OCI-LY1 (cell line): ENCODE results near the gene DDC.

Experiments
- H2AFZ ChIP-seq: fragments of 200-600 bp; sonication (generic), shearing (Covaris generic); 2 replicates; pipeline ENCODE4 v1.6.0; 2014; ENCODE audit warnings: antibody characterized with exemption, mild to moderate bottlenecking, low read length
- H3F3A ChIP-seq: fragments of 200-600 bp; sonication (generic), shearing (Covaris generic); 2 replicates; pipeline ENCODE4 v1.6.0; 2014; ENCODE audit warnings: mild to moderate bottlenecking, antibody characterized with exemption, low read length, moderate library complexity; ENCODE audit not compliant: insufficient read depth
- H3K27ac ChIP-seq: fragments of 200-600 bp; sonication (generic); 2 replicates; pipeline ENCODE4 v1.5.1; 2014; ENCODE audit warnings: low read length, mixed run types, mild to moderate bottlenecking, low read depth; ENCODE audit not compliant: poor library complexity, severe bottlenecking
- H3K27me3 ChIP-seq: fragments of 200-600 bp; sonication (generic); 2 replicates; pipeline ENCODE4 v1.6.0; 2014; ENCODE audit warnings: antibody characterized with exemption, mild to moderate bottlenecking, low read length, moderate library complexity; ENCODE audit not compliant: insufficient read depth
- H3K36me3 ChIP-seq: fragments of 200-600 bp; sonication (generic); 2 replicates; pipeline ENCODE4 v1.6.1; 2014; ENCODE audit warnings: mild to moderate bottlenecking, antibody characterized with exemption, low read length, moderate library complexity, mixed read lengths; ENCODE audit not compliant: insufficient read depth
- H3K4me1 ChIP-seq: fragments of 200-600 bp; sonication (generic); 2 replicates; pipeline ENCODE4 v1.5.1; 2014; ENCODE audit warnings: mild to moderate bottlenecking, low read length, moderate library complexity; ENCODE audit not compliant: insufficient read depth, severe bottlenecking
- H3K4me2 ChIP-seq: fragments of 200-600 bp; sonication (generic), shearing (Covaris generic); 2 replicates; pipeline ENCODE4 v1.6.1; 2014; ENCODE audit warnings: low read length
- H3K4me3 ChIP-seq: fragments of 200-600 bp; sonication (generic); 2 replicates; pipeline ENCODE4 v1.5.1; 2014; ENCODE audit warnings: low read length, low read depth, mild to moderate bottlenecking, mixed read lengths; ENCODE audit not compliant: poor library complexity, severe bottlenecking
- H3K79me2 ChIP-seq: fragments of 200-600 bp; shearing (Covaris generic); 2 replicates; pipeline ENCODE4 v1.6.1; 2016; ENCODE audit warnings: mixed run types, low read length, mixed read lengths; ENCODE audit not compliant: insufficient read depth
- H3K9ac ChIP-seq: fragments of 200-600 bp; sonication (generic), shearing (Covaris generic); 2 replicates; pipeline ENCODE4 v1.6.1; 2014; ENCODE audit warnings: mild to moderate bottlenecking, low read length, mixed read lengths
- H3K9me2 ChIP-seq: fragments of 200-600 bp; sonication (generic), shearing (Covaris generic); 2 replicates; pipeline ENCODE4 v1.6.1; 2014; ENCODE audit warnings: low read depth, mild to moderate bottlenecking, low read length, mixed read lengths
- H3K9me3 ChIP-seq: fragments of 200-600 bp; shearing (Covaris generic); 2 replicates; pipeline ENCODE4 v1.6.1; 2014; ENCODE audit warnings: low read length, mixed read lengths
- H4K20me1 ChIP-seq: fragments of 200-600 bp; sonication (generic), shearing (Covaris generic); 2 replicates; pipeline ENCODE4 v1.6.0; 2016; ENCODE audit warnings: mild to moderate bottlenecking, low read length; ENCODE audit not compliant: insufficient read depth
- EZH2 ChIP-seq: fragments of 200-600 bp; sonication (generic), shearing (Covaris generic); IDR thresholded peaks from 2 replicates; pipeline ENCODE4 v1.8.0; 2017; ENCODE audit warnings: borderline replicate concordance, mixed run types, mild to moderate bottlenecking, antibody characterized with exemption, low read length, moderate library complexity, mixed read lengths
- TF ChIP-seq, protein P1 (sequence below): fragments of 200-600 bp; sonication (generic), shearing (Covaris generic); IDR thresholded peaks from 2 replicates; pipeline ENCODE4 v1.5.1; 2017; ENCODE audit warnings: mild to moderate bottlenecking, antibody characterized with exemption, low read length, moderate library complexity, mixed read lengths

DDC gene

GRCh38 chr7:50591480-50592438 is 26.6 kb upstream of the DDC start:
- H3K9me2 ChIP-seq = no peaks in the 10 kb centered on the region
- H3K9me3 ChIP-seq = no peaks in the 10 kb centered on the region
- H3K79me2 ChIP-seq = no peaks in the 10 kb centered on the region
- no peaks in the 10 kb centered on the region for H3K4me1 ChIP-seq
- no peaks in the 10 kb centered on the region for H3K36me3 ChIP-seq
- H3K27ac ChIP-seq = no peak overlapping the region
- TF ChIP-seq, protein P1, sequence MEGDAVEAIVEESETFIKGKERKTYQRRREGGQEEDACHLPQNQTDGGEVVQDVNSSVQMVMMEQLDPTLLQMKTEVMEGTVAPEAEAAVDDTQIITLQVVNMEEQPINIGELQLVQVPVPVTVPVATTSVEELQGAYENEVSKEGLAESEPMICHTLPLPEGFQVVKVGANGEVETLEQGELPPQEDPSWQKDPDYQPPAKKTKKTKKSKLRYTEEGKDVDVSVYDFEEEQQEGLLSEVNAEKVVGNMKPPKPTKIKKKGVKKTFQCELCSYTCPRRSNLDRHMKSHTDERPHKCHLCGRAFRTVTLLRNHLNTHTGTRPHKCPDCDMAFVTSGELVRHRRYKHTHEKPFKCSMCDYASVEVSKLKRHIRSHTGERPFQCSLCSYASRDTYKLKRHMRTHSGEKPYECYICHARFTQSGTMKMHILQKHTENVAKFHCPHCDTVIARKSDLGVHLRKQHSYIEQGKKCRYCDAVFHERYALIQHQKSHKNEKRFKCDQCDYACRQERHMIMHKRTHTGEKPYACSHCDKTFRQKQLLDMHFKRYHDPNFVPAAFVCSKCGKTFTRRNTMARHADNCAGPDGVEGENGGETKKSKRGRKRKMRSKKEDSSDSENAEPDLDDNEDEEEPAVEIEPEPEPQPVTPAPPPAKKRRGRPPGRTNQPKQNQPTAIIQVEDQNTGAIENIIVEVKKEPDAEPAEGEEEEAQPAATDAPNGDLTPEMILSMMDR = no peak
- TF ChIP-seq EZH2 = no peak
- no peak overlapping the region for H3K4me2 ChIP-seq
- H3K9ac ChIP-seq = no peak overlapping the region
- H3K4me3 ChIP-seq = no peak overlapping the region
- 0 out of 2 replicates have a peak, but pooled peaks cover 16% of the 10 kb centered on the region for H3K27me3 ChIP-seq
- no peaks in the 10 kb centered on the region for H3F3A ChIP-seq
- H2AFZ ChIP-seq = no peak overlapping the region
- H4K20me1 ChIP-seq = no peaks in the 10 kb centered on the region

- TF ChIP-seq, protein P1 = no peak
- H3K9me2 ChIP-seq = no peaks in the 10 kb centered on the region
- H3F3A ChIP-seq = no peaks in the 10 kb centered on the region
- no peaks in the 10 kb centered on the region for H3K9me3 ChIP-seq
- no peak overlapping the region for H3K4me3 ChIP-seq
- H3K27ac ChIP-seq = no peak overlapping the region
- no peak overlapping the region for H2AFZ ChIP-seq
- H3K4me2 ChIP-seq = no peak overlapping the region
- H4K20me1 ChIP-seq = no peaks in the 10 kb centered on the region
- H3K79me2 ChIP-seq = no peaks in the 10 kb centered on the region
- H3K36me3 ChIP-seq = no peaks in the 10 kb centered on the region
- 0 out of 2 replicates have a peak, but pooled peaks cover 16% of the 10 kb centered on the region for H3K27me3 ChIP-seq
- H3K4me1 ChIP-seq = no peaks in the 10 kb centered on the region
- H3K9ac ChIP-seq = no peak overlapping the region
These were observed 25.9 kb upstream of the DDC start for GRCh38 chr7:50591098-50591479.

- Histone ChIP-seq H3K4me3 (no peak overlapping the region), H3K27ac (no peak overlapping the region), H3K79me2 (no peaks in the 10 kb centered on the region), H2AFZ (no peak overlapping the region), H3K9me3 (no peaks in the 10 kb centered on the region), H4K20me1 (no peaks in the 10 kb centered on the region), H3K9me2 (no peaks in the 10 kb centered on the region), H3K27me3 (0 out of 2 replicates have a peak, but pooled peaks cover 16% of the 10 kb centered on the region), H3K4me2 (no peak overlapping the region), H3K36me3 (no peaks in the 10 kb centered on the region), H3K4me1 (no peaks in the 10 kb centered on the region), H3K9ac (no peak overlapping the region), H3F3A (no peaks in the 10 kb centered on the region)
- TF ChIP-seq, protein P1 = no peak
- TF ChIP-seq EZH2 = no peak
These were observed 25.3 kb upstream of the DDC start for GRCh38 chr7:50590535-50590934.
